Activated CD8-positive, alpha-beta memory T cell treated with anti-CD3 and anti-CD28 coated beads, Interleukin-2, amount 50 U/mL, for 24 hours (primary cell): ENCODE results near the gene SRGAP1.

Source experiments
- DNase-seq: peaks from one replicate; pipeline ENCODE4 v3.0.0-alpha.2; 2020; ENCODE audit errors: extremely low read depth

Gene SRGAP1

GRCh38 chr12:63906876-63907275 lies 62.4 kb downstream of the SRGAP1 start:
- no peak for DNase-seq

GRCh38 chr12:63907561-63907960 lies 63.1 kb downstream of the SRGAP1 start:
- no peak for DNase-seq

GRCh38 chr12:63909746-63910145 lies 65.2 kb downstream of the SRGAP1 start:
- DNase-seq = no peak

- DNase-seq = no peak
Measured at GRCh38 chr12:63911341-63911740, 66.8 kb downstream of the SRGAP1 start.

- DNase-seq = no peak
Measured at GRCh38 chr12:63912651-63913050, 68.2 kb downstream of the SRGAP1 start.

- DNase-seq = no peak
Measured at GRCh38 chr12:63913929-63914328, 69.4 kb downstream of the SRGAP1 start.

GRCh38 chr12:63915105-63915800 lies 70.8 kb downstream of the SRGAP1 start:
- no peak for DNase-seq

- no peak for DNase-seq
Measured at GRCh38 chr12:63916561-63917476, 72.3 kb downstream of the SRGAP1 start.

- no peak for DNase-seq
Measured at GRCh38 chr12:63917477-63917862, 73.0 kb downstream of the SRGAP1 start.

GRCh38 chr12:63917864-63918799 lies 73.6 kb downstream of the SRGAP1 start:
- no peak for DNase-seq

- no peak for DNase-seq
Measured at GRCh38 chr12:63918800-63919300, 74.3 kb downstream of the SRGAP1 start.

- DNase-seq = no peak
Measured at GRCh38 chr12:63919756-63920155, 75.3 kb downstream of the SRGAP1 start.

- DNase-seq = no peak
Measured at GRCh38 chr12:63921157-63921556, 76.7 kb downstream of the SRGAP1 start.

- DNase-seq = no peak
Measured at GRCh38 chr12:63922474-63922873, 78.0 kb downstream of the SRGAP1 start.

- DNase-seq = no peak
Measured at GRCh38 chr12:63924781-63925180, 80.3 kb downstream of the SRGAP1 start.

- DNase-seq = no peak
Measured at GRCh38 chr12:63927511-63927910, 83.0 kb downstream of the SRGAP1 start.

- no peak for DNase-seq
Measured at GRCh38 chr12:63928305-63928704, 83.8 kb downstream of the SRGAP1 start.

- no peak for DNase-seq
Measured at GRCh38 chr12:63929426-63929825, 84.9 kb downstream of the SRGAP1 start.

- DNase-seq = no peak
Measured at GRCh38 chr12:63930971-63931370, 86.5 kb downstream of the SRGAP1 start.

- no peak for DNase-seq
Measured at GRCh38 chr12:63931703-63932102, 87.2 kb downstream of the SRGAP1 start.

GRCh38 chr12:63934936-63935335 lies 90.4 kb downstream of the SRGAP1 start:
- no peak for DNase-seq

- DNase-seq = no peak
Measured at GRCh38 chr12:63935361-63935760, 90.9 kb downstream of the SRGAP1 start.
